MG63 (cell line): ENCODE data around the gene IDH3G. TPM values are rescaled to one million over a fixed set of nuclear protein-coding genes. Genes with fewer than 3 reads are reported as not detected.

ENCODE experiments used
- DNase-seq: peaks from one replicate; pipeline ENCODE4 v3.0.0-alpha.2; 2020
- H3K27me3 ChIP-seq: fragments of 250-450 bp; sonication (Bioruptor Pico); 2 replicates; pipeline ENCODE4 v1.5.1; 2020; ENCODE audit warnings: mild to moderate bottlenecking, moderate library complexity
- H3K36me3 ChIP-seq: fragments of 250-450 bp; sonication (Bioruptor Pico); 2 replicates; pipeline ENCODE4 v1.5.1; 2020; ENCODE audit warnings: mild to moderate bottlenecking, moderate library complexity
- H3K4me3 ChIP-seq: fragments of 250-450 bp; sonication (Bioruptor Pico); 2 replicates; pipeline ENCODE4 v1.5.1; 2020; ENCODE audit warnings: mild to moderate bottlenecking, moderate library complexity
- H3K9me3 ChIP-seq: fragments of 250-450 bp; sonication (Bioruptor Pico); 2 replicates; pipeline ENCODE4 v1.5.1; 2020; ENCODE audit warnings: mild to moderate bottlenecking, moderate library complexity
- total RNA-seq: library from RNA; depleted of rRNA; stranded (reverse); fragments of >200 nt; shearing (Covaris generic); gene quantifications from 2 replicates; pipeline ENCODE4 v1.2.3, GENCODE V29; 2014; ENCODE audit warnings: low replicate concordance

IDH3G gene
- total RNA-seq, 1 experiment from 2014 or later: 48.7 TPM

DNA sequence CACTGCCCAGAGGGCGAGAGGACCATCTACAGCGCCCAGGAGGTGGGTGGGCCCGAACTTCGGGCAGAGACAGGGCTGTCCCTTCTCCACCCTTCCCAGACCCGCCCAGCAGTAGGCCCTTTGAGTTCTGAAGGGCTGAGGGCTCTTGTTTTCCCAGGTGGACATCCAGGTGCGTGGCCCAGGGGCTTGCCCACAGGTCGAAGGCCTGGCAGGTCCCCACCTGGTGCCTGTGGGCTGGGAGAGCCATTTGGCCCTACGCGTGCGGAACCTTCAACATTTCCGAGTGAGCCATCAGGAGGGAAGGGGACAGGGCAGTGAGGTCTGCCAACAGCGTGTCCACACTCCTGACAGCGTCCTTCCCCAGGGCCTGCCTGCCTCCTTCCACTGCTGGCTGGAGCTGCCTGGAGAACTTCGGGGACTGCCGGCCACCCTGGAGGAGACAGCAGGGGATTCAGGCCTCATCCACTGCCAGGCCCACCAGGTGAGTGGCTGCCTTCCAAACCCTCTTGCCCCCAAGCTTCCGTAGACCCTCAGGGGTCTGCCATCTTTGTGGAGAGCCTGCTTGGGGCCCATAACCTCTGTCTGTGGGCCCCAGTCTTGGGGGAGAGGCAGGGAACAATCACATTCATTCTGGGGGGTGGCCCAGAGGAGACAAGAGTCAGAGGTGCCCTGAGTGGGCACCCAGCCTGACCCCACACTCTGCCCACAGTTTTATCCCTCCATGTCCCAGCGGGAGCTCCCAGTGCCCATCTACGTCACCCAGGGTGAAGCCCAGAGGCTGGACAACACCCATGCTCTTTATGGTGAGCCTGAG is 23.4 kb downstream of the IDH3G start:
- Histone ChIP-seq H3K4me3 (no peak overlapping the region), H3K9me3 (no peaks in the 10 kb centered on the region), H3K27me3 (no peaks in the 10 kb centered on the region), H3K36me3 (no peaks in the 10 kb centered on the region)
- DNase-seq: no peak

DNA sequence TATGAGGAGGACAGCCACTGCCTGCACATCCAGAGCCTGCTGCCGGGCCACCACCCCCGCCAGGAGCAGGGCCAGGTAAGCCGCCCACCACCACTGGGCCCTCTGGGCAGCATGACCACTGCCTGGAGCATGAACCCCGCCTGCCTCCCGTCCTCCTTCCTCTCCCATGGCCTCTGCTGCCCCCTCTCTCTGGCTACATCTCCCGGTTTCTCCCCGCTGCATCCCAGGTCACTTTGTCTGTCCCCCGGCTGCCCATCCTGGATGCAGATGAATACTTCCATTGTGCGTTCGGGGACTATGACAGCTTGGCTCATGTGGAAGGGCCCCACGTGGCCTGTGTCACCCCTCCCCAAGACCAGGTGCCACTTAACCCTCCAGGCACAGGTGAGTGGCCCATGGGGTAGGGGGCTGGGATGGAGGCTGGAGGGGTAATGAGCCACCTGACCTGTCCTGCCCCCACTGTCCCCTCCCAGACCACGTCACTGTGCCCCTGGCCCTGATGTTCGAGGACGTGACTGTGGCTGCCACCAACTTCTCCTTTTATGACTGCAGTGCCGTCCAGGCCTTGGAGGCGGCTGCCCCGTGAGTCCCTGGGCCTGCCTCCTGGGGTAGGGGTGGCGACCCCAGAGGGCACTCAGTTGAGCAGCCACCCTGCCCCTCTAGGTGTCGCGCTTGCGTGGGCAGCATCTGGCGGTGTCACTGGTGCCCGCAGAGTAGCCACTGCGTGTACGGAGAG is 24.1 kb downstream of the IDH3G start:
- no peaks in the 10 kb centered on the region for H3K36me3 ChIP-seq
- no peaks in the 10 kb centered on the region for H3K27me3 ChIP-seq
- no peak for DNase-seq
- no peak overlapping the region for H3K4me3 ChIP-seq
- H3K9me3 ChIP-seq: no peaks in the 10 kb centered on the region

DNA sequence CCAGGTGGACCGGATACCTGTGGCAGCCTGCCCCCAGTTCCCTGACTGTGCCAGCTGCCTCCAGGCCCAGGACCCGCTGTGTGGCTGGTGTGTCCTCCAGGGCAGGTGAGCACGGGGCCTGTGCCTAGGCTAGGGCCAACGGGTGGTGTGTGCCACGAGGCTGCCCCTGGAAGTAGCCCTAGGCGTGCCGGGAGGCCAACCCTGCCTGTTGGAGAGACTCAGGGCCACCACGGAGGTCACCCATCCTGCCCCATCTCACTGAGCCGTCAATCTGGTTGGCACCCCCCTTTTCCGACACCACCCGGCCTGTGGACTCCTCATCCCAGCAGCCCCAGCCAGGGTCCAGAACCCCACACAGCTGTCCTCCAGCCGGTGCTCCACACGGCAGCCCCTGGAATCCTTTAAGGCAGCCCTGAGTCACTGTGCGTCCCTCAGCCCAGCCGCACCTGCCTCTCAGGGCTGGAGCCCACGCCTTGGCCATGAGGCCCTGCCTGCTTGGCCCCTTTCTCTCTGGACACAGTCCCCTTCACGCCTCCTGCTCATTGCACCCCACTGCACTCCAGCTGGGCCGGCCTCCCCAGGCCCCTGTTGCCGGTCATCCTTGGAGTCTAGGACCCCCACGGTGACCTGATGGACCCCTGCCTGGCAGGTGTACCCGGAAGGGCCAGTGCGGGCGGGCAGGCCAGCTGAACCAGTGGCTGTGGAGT is 24.9 kb downstream of the IDH3G start:
- H3K36me3 ChIP-seq: no peaks in the 10 kb centered on the region
- no peaks in the 10 kb centered on the region for H3K27me3 ChIP-seq
- H3K4me3 ChIP-seq: no peak overlapping the region
- no peaks in the 10 kb centered on the region for H3K9me3 ChIP-seq
- no peak for DNase-seq

DNA sequence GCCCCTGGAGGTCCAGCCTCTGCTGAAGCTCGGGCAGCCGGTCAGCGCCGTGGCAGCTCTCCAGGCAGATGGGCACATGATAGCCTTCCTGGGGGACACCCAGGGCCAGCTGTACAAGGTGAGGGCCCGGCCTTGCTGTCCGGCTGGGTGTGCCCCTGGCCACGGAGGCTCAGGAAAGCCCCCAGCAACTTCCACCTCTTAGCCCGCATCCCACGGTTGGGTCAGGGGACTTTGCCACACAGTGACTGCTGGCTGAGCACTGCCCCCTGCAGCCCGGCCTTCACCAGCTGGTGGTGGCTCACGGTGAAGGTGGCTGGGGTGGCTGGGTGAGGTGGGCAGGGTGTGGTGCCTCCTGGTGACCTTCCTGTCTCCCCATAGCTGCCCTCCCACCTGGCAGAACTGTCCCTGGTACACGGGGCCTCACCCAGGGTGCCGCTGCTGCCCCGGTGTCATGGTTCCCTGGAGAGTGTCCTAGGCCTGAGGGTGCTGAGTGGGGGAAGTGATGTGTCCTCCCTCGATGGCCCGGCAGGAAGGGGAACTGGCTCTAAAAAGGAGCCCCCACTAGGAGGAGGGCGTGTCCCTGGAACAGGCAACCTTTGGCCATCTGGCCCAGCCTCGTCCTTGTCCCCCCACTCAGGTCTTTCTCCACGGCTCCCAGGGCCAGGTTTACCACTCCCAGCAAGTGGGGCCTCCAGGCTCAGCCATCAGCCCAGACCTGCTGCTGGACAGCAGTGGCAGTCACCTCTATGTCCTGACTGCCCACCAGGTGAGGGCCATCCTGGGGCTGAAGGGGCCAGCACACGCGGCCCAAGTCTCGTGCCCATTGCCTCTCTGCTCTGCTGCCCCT is 25.6 kb downstream of the IDH3G start:
- H3K4me3 ChIP-seq: no peak overlapping the region
- no peak for DNase-seq
- H3K36me3 ChIP-seq: no peaks in the 10 kb centered on the region
- H3K9me3 ChIP-seq: no peaks in the 10 kb centered on the region
- H3K27me3 ChIP-seq: no peaks in the 10 kb centered on the region

DNA sequence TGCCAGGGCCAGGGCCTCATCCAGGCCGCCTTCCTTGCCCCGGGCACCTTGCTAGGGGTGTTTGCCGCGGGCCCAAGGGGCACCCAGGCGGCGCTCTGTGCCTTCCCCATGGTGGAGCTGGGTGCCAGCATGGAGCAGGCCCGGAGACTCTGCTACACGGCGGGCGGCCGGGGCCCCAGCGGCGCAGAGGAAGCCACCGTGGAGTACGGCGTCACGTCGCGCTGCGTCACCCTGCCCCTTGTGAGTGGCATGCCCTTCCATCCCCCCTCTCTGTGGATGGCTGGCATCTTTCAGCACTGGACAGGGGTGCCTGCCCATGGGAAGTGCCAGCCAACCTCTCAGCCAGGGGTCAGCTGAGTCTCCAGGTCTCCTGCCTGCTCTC is 26.5 kb downstream of the IDH3G start:
- DNase-seq: no peak

DNA sequence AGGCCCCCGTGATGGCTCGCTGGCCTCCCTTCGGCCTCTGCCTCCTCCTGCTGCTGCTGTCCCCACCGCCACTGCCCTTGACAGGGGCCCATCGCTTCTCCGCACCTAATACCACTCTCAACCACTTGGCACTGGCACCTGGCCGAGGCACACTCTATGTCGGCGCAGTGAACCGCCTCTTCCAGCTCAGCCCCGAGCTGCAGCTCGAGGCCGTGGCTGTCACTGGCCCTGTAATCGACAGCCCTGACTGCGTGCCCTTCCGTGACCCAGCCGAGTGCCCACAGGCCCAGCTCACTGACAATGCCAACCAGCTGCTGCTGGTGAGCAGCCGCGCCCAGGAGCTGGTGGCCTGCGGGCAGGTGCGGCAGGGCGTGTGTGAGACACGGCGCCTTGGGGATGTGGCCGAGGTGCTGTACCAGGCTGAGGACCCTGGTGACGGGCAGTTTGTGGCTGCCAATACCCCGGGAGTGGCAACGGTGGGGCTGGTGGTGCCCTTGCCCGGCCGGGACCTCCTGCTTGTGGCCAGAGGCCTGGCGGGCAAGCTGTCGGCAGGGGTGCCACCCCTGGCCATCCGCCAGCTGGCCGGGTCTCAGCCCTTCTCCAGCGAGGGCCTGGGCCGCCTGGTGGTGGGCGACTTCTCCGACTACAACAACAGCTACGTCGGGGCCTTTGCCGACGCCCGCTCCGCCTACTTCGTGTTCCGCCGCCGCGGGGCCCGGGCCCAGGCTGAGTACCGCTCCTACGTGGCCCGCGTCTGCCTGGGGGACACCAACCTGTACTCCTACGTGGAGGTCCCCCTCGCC is 27.1 kb downstream of the IDH3G start:
- H3K4me3 ChIP-seq: no peak overlapping the region
- H3K27me3 ChIP-seq: no peaks in the 10 kb centered on the region
- no peak for DNase-seq
- no peaks in the 10 kb centered on the region for H3K36me3 ChIP-seq
- no peaks in the 10 kb centered on the region for H3K9me3 ChIP-seq

More for the DNA sequence above, 26.5 kb downstream of the IDH3G start:
- Histone ChIP-seq H3K36me3 (no peaks in the 10 kb centered on the region), H3K9me3 (no peaks in the 10 kb centered on the region), H3K27me3 (no peaks in the 10 kb centered on the region), H3K4me3 (no peak overlapping the region)

DNA sequence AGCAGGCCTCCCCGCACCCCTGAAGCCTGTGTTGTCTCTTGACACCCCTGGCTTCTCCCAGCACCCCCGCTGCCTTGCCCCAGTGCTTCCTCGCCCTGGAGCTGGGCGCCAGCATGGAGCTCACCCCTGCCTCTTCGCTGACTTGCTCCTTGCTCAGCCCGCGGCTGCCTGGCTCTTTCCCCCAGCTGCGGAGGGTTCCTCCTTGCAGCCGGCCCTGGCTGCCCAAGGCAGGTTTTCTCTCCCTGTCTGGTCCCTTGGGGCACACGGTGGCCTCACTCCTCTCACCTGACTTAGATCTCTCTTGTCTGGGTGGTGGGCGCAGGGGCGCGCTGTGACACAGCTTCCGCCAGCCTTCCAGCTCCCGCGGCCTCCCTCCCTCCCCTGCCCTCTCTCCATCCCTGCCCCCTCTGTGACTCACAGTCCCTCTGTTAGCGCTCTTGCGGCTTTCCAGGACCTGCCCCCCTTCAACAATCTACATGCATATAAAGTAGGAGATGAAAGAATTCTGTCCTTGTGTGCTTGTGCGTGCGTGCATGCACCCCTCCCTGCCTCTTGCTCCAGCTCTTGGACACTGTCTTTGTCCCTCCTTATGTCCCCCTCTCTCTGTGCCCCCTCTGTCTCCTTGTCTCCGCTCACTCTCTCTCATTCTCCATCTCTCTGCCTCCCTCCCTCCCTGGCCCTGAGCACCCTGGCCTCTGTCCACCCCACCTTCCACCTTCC is 27.9 kb downstream of the IDH3G start:
- H3K4me3 ChIP-seq: peak overlapping the region; percentile 48
- no peaks in the 10 kb centered on the region for H3K27me3 ChIP-seq
- no peaks in the 10 kb centered on the region for H3K9me3 ChIP-seq
- peak; percentile 66 for DNase-seq
- H3K36me3 ChIP-seq: no peaks in the 10 kb centered on the region

DNA sequence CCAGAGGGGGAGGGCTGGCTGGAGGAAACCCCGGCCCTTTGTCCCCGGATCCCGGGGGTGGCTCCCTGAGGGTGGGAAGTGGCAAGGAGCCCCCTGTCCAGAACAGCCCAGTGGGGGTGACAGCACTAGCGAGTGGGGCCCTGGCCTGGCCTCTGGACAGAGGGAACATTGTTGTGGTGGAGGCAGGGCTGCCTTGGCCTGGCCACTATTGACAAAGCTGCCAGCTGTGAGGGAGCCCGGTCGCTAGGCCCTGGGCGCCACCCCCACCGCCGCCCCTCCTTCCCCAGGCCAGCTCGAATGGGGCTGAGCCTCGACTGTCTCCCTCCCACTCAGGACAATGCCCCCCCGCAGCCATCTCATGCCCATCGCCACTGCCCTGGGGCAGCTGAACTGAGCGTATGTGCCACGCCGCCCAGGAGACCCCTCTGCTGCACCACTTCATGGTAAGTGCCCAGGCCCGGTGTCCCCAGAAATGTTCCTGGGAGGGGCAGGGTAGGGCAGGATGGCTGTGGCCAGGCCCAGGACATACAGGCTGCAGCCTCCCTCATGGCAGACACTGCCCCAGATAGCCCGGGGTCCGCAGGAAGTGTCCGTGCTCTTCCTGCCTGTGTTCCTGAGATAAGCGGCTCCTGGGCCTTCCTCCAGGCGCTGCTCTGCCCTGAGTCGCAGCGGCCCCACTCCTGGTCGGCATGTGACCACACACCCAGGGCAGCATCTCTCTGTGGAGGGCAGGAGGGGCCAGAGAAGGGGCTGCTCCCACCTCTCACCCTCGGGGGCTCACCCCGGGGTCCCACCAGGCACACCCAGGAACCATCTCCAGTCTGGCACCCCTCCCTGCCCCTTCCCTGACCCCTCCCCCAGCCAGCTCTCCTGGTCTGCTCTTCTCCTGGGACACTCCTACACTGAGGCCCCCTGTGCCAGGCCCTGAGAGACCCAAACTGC is 28.8 kb downstream of the IDH3G start:
- no peaks in the 10 kb centered on the region for H3K9me3 ChIP-seq
- H3K4me3 ChIP-seq: peak overlapping the region; percentile 48
- no peaks in the 10 kb centered on the region for H3K36me3 ChIP-seq
- H3K27me3 ChIP-seq: no peaks in the 10 kb centered on the region
- DNase-seq: peak; percentile 19

DNA sequence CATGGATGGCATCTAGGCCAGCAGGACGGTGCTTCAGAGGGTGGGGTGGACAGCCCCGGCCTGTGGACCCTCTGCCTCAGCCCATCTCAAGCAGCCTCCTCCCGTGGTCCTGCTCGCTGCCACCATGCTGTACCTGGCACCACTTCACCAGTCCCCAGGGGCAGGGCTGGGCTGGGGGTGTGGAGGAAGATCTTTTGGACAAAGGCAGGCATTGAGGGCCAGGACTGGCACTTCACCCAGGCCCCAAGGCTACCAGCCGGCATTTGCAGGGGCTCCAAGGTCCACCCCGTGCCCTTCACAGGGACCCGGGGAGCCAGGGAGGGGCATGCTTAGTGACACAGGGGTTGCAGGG is 29.4 kb downstream of the IDH3G start:
- Histone ChIP-seq H3K9me3 (no peaks in the 10 kb centered on the region), H3K4me3 (no peak overlapping the region; the same call in none of the 2 replicates), H3K36me3 (no peaks in the 10 kb centered on the region), H3K27me3 (no peaks in the 10 kb centered on the region)
- DNase-seq: no peak

DNA sequence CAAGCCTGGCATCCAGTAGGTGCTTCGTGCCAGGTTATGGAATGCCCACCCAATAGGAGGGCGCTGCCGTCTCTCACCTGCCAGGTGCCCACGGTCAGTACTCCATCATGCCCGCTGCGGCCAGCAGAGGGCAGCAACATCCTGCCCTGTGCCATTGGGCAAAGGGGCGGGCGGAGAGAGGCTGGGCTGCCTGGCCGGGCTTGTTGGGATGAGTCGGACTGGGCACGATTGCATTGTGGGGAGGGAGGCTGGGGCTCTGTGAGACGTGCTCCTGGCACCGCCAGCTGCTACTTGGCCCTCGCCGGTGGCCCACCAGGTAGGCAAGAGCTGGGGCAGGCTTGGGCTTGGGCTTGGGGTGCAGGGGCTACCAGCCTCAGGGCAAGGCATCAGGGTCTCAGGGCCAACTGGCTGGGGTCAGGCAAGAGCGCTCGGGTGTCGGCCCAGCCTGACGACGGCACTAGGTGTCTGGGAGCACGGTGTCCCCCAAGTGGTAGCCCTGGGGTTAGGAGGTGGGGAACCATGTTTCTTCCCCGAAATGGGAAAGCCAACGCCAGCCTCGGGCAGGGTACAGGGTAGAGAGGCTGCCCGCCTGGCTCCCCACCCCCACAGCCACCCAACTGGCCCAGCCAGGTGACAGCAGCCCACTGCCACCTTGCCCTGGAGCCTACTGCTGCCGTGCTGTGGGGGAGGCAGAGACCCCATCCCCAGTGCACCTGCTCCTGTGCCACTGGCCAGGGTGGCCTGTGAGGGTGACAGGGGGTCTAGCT is 30.0 kb downstream of the IDH3G start, which contains the start of gene PLXNB3:
PLXNB3 (plus strand) TSS at position 261 of the 767 bp plus-strand sequence. CDS start 1,287 bp downstream, outside the sequence.
- no peaks in the 10 kb centered on the region for H3K36me3 ChIP-seq
- peak within 1 kb of the TSS; percentile 48 for H3K4me3 ChIP-seq
- peak; percentile 84 for DNase-seq
- no peaks in the 10 kb centered on the region for H3K9me3 ChIP-seq
- H3K27me3 ChIP-seq: no peaks in the 10 kb centered on the region

DNA sequence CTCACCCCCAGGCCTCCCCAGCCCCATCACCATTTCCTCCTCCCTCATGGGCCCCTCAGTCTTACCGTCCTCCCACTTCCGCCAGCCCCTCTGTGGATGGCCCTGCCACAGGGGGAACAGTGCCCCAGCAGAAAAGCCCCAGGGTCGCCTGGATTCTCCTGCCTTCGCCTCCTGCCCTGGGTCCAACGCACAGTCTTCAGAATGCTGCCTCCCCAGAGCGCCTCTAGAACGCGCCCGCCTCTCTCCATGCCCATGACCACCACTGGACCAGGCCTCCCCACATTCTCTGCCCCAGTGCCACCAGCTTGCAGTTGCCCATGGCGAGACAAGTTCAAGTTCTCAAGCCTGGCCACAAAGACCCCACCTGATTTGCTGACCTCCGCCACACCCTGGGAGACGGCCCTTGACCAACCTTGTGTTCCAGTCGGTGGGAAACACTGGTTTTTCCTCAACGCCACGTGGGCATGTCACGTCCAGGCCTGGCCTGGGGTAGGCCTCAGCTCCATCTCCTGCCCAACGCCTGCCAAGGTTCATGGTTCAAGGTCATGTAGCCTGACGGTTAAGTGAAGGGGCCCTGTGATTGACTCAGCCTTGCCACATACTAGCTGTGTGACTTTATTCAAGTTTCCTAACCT is 30.8 kb downstream of the IDH3G start:
- Histone ChIP-seq H3K4me3 (no peak overlapping the region), H3K27me3 (no peaks in the 10 kb centered on the region), H3K36me3 (no peaks in the 10 kb centered on the region), H3K9me3 (no peaks in the 10 kb centered on the region)
- DNase-seq: no peak

DNA sequence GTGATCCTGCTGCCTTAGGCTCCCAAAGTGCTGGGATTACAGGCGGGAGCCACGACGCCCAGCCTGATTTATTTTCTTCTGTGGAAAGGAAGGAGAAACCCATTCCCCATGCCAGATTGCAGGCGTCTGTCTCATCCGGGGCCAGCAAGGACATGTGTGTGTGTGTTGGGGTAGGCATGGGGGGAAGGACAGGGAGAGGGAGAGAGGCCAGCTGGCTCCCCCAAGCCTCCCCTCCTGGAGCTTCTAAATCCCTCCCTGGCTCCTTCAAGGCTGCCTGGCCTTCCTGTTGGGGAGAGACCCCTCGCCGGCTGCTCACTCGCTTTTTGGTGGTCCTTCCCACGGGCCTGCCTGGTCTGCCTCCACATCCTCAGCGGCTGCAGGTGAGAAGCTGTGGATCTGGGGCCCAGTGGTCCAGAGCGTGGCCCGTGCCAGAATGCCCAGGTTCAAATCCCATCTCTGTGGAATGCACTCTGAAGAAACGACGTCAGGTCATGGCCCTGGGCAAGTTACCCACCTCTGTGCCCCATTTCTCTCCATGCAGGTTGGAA is 31.5 kb downstream of the IDH3G start:
- Histone ChIP-seq H3K4me3 (no peak overlapping the region), H3K27me3 (no peaks in the 10 kb centered on the region), H3K9me3 (no peaks in the 10 kb centered on the region), H3K36me3 (no peaks in the 10 kb centered on the region)
- DNase-seq: no peak

DNA sequence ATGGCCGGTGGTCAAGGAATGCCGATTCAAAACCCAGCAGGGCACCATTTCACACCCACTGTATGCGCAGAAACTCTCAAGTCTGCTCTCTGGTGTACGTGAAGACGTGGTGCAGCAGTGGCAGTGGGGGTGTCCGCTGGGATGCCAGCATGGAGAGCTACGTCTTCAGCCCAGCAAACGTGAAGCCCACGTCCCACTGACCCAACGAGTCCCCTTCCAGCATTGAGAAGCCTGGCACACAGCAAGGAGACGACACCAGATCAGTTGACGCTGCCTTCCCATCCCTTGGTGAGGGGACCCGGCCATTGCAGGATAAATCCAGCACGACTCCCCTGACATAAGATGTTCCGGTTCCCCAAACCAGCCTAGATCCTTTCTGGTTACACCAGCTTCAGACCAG is 32.3 kb downstream of the IDH3G start:
- no peaks in the 10 kb centered on the region for H3K27me3 ChIP-seq
- DNase-seq: no peak
- H3K4me3 ChIP-seq: no peak overlapping the region
- H3K36me3 ChIP-seq: no peaks in the 10 kb centered on the region
- no peaks in the 10 kb centered on the region for H3K9me3 ChIP-seq
